IMR-90 (cell line): ENCODE data around the gene IREB2. TPM values are rescaled to one million over a fixed set of nuclear protein-coding genes. Genes with fewer than 3 reads are reported as not detected.

Experiments used
- ATAC-seq: fragments of 200-7000 bp; cut with Tn5 transposase; 2 replicates; pipeline ENCODE4 v1.9.1; 2020; ENCODE audit warnings: low read depth, mild to moderate bottlenecking, moderate library complexity
- BruUV-seq: library from RNA; stranded (reverse); fragments of 400-500 nt; replicated peaks from 2 replicates; lab custom pipeline; 2021; lab: Mats Ljungman, UMichigan
- CTCF ChIA-PET: fragments of 300-600 bp; formaldehyde crosslinking; extraction: SDS; loops from one replicate; lab custom pipeline; 2021; ENCODE audit warnings: antibody characterized with exemption; lab: Yijun Ruan, JAX
- POLR2A ChIA-PET: fragments of 300-600 bp; sonication (Branson Sonifier 250); formaldehyde crosslinking; loops from one replicate; lab custom pipeline; 2022; ENCODE audit warnings: antibody characterized with exemption; ENCODE audit not compliant: unreplicated experiment; lab: Charles Lee
- DNase-seq: peaks from one replicate; pipeline ENCODE4 v3.0.0; 2013
- H2AFZ ChIP-seq: replicated peaks from 2 replicates; pipeline ENCODE3; 2013; ENCODE audit warnings: low read length, mild to moderate bottlenecking; ENCODE audit not compliant: poor library complexity
- H2AK5ac ChIP-seq: 2 replicates; pipeline ENCODE4 v1.6.1; 2013; ENCODE audit warnings: low read depth, low read length, inconsistent platforms
- H2AK9ac ChIP-seq: replicated peaks from 2 replicates; pipeline ENCODE3; 2013; ENCODE audit warnings: mild to moderate bottlenecking, low read depth, low read length, moderate library complexity; ENCODE audit not compliant: poor library complexity
- H2BK120ac ChIP-seq: 2 replicates; pipeline ENCODE4 v1.6.1; 2013; ENCODE audit warnings: low read depth, low read length, inconsistent platforms
- H2BK15ac ChIP-seq: 3 replicates; pipeline ENCODE4 v1.6.1; 2013; ENCODE audit warnings: low read depth, low read length, inconsistent platforms
- H2BK20ac ChIP-seq: 2 replicates; pipeline ENCODE4 v1.6.1; 2013; ENCODE audit warnings: low read depth, mild to moderate bottlenecking, inconsistent platforms, low read length, moderate library complexity
- H2BK5ac ChIP-seq: 2 replicates; pipeline ENCODE4 v1.6.1; 2013; ENCODE audit warnings: mild to moderate bottlenecking, low read depth, low read length, inconsistent platforms; ENCODE audit not compliant: poor library complexity, severe bottlenecking
- H3K14ac ChIP-seq: replicated peaks from 2 replicates; pipeline ENCODE4 v1.6.1; 2013; ENCODE audit warnings: low read depth, low read length, inconsistent platforms
- H3K18ac ChIP-seq: 2 replicates; pipeline ENCODE4 v1.6.1; 2013; ENCODE audit warnings: low read depth, low read length, control low read depth
- H3K23ac ChIP-seq: 2 replicates; pipeline ENCODE4 v1.6.1; 2013; ENCODE audit warnings: low read depth, low read length, inconsistent platforms
- H3K27ac ChIP-seq: 2 replicates; pipeline ENCODE4 v1.5.1; 2013; ENCODE audit warnings: mild to moderate bottlenecking, control low read depth, low read length; ENCODE audit not compliant: insufficient read depth
- H3K27me3 ChIP-seq: 2 replicates; pipeline ENCODE4 v1.6.1; 2013; ENCODE audit warnings: low read length; ENCODE audit not compliant: control insufficient read depth, insufficient read depth
- H3K36me3 ChIP-seq: 2 replicates; pipeline ENCODE4 v1.6.1; 2013; ENCODE audit warnings: low read length, mixed read lengths; ENCODE audit not compliant: control insufficient read depth, insufficient read depth
- H3K4ac ChIP-seq: 2 replicates; pipeline ENCODE4 v1.6.1; 2013; ENCODE audit warnings: low read depth, low read length, inconsistent platforms
- H3K4me1 ChIP-seq: 2 replicates; pipeline ENCODE4 v1.6.1; 2013; ENCODE audit warnings: low read length, mixed read lengths; ENCODE audit not compliant: control insufficient read depth, insufficient read depth
- H3K4me2 ChIP-seq: 2 replicates; pipeline ENCODE4 v1.6.1; 2013; ENCODE audit warnings: low read depth, mild to moderate bottlenecking, control low read depth, low read length, moderate library complexity
- H3K4me3 ChIP-seq: 2 replicates; pipeline ENCODE4 v1.5.1; 2013; ENCODE audit warnings: low read depth, mild to moderate bottlenecking, control low read depth, low read length, moderate library complexity; ENCODE audit not compliant: insufficient read depth
- H3K56ac ChIP-seq: 2 replicates; pipeline ENCODE4 v1.6.1; 2013; ENCODE audit warnings: low read length, inconsistent platforms; ENCODE audit not compliant: insufficient read depth; ENCODE audit errors: extremely low read depth
- H3K79me1 ChIP-seq, 2 experiments: 2 replicates each; pipeline ENCODE4 v1.6.1; 2013; ENCODE audit warnings: low read length in 2 of 2, inconsistent platforms in 1 of 2, low read depth in 1 of 2
- H3K9ac ChIP-seq: 2 replicates; pipeline ENCODE4 v1.6.1; 2013; ENCODE audit warnings: low read depth, low read length, control low read depth
- H3K9me1 ChIP-seq: 2 replicates; pipeline ENCODE4 v1.6.1; 2013; ENCODE audit warnings: low read length, inconsistent platforms; ENCODE audit not compliant: insufficient read depth
- H3K9me3 ChIP-seq: 2 replicates; pipeline ENCODE4 v1.6.1; 2013; ENCODE audit warnings: low read length; ENCODE audit not compliant: control insufficient read depth, insufficient read depth
- H4K20me1 ChIP-seq: 2 replicates; pipeline ENCODE4 v1.6.1; 2013; ENCODE audit warnings: low read length, inconsistent platforms; ENCODE audit not compliant: insufficient read depth
- H4K5ac ChIP-seq: 2 replicates; pipeline ENCODE4 v1.6.1; 2013; ENCODE audit warnings: mild to moderate bottlenecking, low read depth, low read length, control low read depth
- H4K8ac ChIP-seq, 2 experiments: 2 replicates each; pipeline ENCODE4 v1.6.1; 2013; ENCODE audit warnings: low read depth in 2 of 2, low read length in 2 of 2, control low read depth in 1 of 2, inconsistent platforms in 1 of 2
- H4K91ac ChIP-seq: 2 replicates; pipeline ENCODE4 v1.6.1; 2013; ENCODE audit warnings: low read depth, low read length, inconsistent platforms; ENCODE audit not compliant: insufficient read depth
- BHLHE40 ChIP-seq: fragments of 150-350 bp; IDR thresholded peaks from 2 replicates; pipeline ENCODE4 v1.6.1; 2016; ENCODE audit warnings: mild to moderate bottlenecking, low read depth, low read length
- CEBPB ChIP-seq: IDR thresholded peaks from 2 replicates; pipeline ENCODE4 v1.6.1; 2012; ENCODE audit warnings: low read depth, low read length, improper control_type of control experiment
- FOS ChIP-seq: fragments of 150-350 bp; IDR thresholded peaks from 2 replicates; pipeline ENCODE4 v1.6.1; 2016; ENCODE audit warnings: low read depth, low read length
- MAFK ChIP-seq: IDR thresholded peaks from 2 replicates; pipeline ENCODE4 v1.6.1; 2012; ENCODE audit warnings: low read depth, low read length, improper control_type of control experiment
- POLR2A ChIP-seq: IDR thresholded peaks from 2 replicates; pipeline ENCODE4 v1.6.1; 2012; ENCODE audit warnings: mild to moderate bottlenecking, low read depth, low read length
- RAD21 ChIP-seq: IDR thresholded peaks from 2 replicates; pipeline ENCODE4 v1.6.1; 2012; ENCODE audit warnings: low read length, improper control_type of control experiment
- RCOR1 ChIP-seq: IDR thresholded peaks from 2 replicates; pipeline ENCODE4 v1.6.1; 2012; ENCODE audit warnings: mild to moderate bottlenecking, low read length, improper control_type of control experiment; ENCODE audit not compliant: insufficient replicate concordance
- RFX5 ChIP-seq: IDR thresholded peaks from 2 replicates; pipeline ENCODE4 v1.8.0; 2012; ENCODE audit warnings: low read depth, mild to moderate bottlenecking, low read length, moderate library complexity
- SMC3 ChIP-seq: fragments of 150-350 bp; IDR thresholded peaks from 2 replicates; pipeline ENCODE4 v1.6.1; 2016; ENCODE audit warnings: low read depth, mild to moderate bottlenecking, antibody characterized with exemption, low read length, moderate library complexity
- WGBS, 2 experiments: methylation state at CpG; one replicate each; pipeline versions ENCODE4 v1.1.5 to v1.1.7; 2013; ENCODE audit warnings: missing lambda C conversion rate in 2 of 2; ENCODE audit not compliant: insufficient read length in 1 of 2; ENCODE audit errors: extremely low coverage in 2 of 2; 5-methylcytosine and 5-hydroxymethylcytosine counted together
- dilution Hi-C: fragments of 300-500 bp; cut with HindIII; formaldehyde crosslinking; loops from one replicate; pipeline ENCODE4 v1.14.3; 2018; ENCODE audit warnings: low sequenced_read_pairs; ENCODE audit not compliant: unreplicated experiment
- in situ Hi-C: fragments of 300-500 bp; cut with MboI; formaldehyde crosslinking; loops from 3 replicates; pipeline ENCODE4 v1.14.3; 2019; ENCODE audit warnings: low sequenced_read_pairs, inconsistent platforms, mixed read lengths
- intact Hi-C: fragments of 100-400 bp; cut with micrococcal nuclease; formaldehyde crosslinking; loops from 2 replicates; pipeline ENCODE4 v1.10.0; 2022
- polyA plus RNA-seq, 3 experiments: library from polyadenylated mRNA; depleted of rRNA; stranded (reverse); fragments of >200 nt; gene quantifications; 2 replicates each; pipeline ENCODE4 v1.2.3, GENCODE V29; 2012; ENCODE audit warnings: low replicate concordance in 1 of 3
- total RNA-seq: library from RNA; depleted of rRNA; stranded (reverse); fragments of >200 nt; gene quantifications from 2 replicates; pipeline ENCODE4 v1.2.3, GENCODE V29; 2012
- TF ChIP-seq, protein P1 (sequence below): conservative IDR thresholded peaks from 2 replicates; pipeline ENCODE4 v1.5.1; 2012; ENCODE audit warnings: mild to moderate bottlenecking, low read depth, low read length, improper control_type of control experiment

Gene IREB2
- total and polyA plus RNA-seq, 2 of the 4 experiments (the other 2 are of a cell fraction), result 12.2 to 13.5 TPM

GRCh38 chr15:78389738-78390137 is 48.3 kb upstream of the IREB2 start:
- Histone ChIP-seq H3K9ac (no peak overlapping the region), H3K18ac (no peak overlapping the region), H4K8ac (no peak overlapping the region), H3K56ac (no peak overlapping the region), H4K5ac (no peak overlapping the region), H3K4ac (no peak overlapping the region), H3K36me3 (no peaks in the 10 kb centered on the region), H3K9me3 (no peaks in the 10 kb centered on the region), H4K91ac (no peak overlapping the region), H2BK15ac (no peak overlapping the region), H3K79me1 (no peaks in the 10 kb centered on the region), H3K14ac (no peak overlapping the region), H2BK120ac (no peak overlapping the region), H3K23ac (no peak overlapping the region), H3K27me3 (peaks cover 58% of the 10 kb centered on the region), H2AK9ac (no peak overlapping the region), H2BK5ac (no peak overlapping the region), H3K9me1 (no peaks in the 10 kb centered on the region), H3K27ac (no peak overlapping the region), H2AFZ (no peak overlapping the region), H3K4me2 (no peak overlapping the region), H3K4me3 (no peak overlapping the region), H2BK20ac (no peak overlapping the region), H2AK5ac (no peak overlapping the region), H3K4me1 (no peaks in the 10 kb centered on the region), H4K20me1 (no peaks in the 10 kb centered on the region)
- TF ChIP-seq FOS, result no peak
- TF ChIP-seq CEBPB, result no peak
- TF ChIP-seq RFX5, result no peak
- TF ChIP-seq, protein P1, sequence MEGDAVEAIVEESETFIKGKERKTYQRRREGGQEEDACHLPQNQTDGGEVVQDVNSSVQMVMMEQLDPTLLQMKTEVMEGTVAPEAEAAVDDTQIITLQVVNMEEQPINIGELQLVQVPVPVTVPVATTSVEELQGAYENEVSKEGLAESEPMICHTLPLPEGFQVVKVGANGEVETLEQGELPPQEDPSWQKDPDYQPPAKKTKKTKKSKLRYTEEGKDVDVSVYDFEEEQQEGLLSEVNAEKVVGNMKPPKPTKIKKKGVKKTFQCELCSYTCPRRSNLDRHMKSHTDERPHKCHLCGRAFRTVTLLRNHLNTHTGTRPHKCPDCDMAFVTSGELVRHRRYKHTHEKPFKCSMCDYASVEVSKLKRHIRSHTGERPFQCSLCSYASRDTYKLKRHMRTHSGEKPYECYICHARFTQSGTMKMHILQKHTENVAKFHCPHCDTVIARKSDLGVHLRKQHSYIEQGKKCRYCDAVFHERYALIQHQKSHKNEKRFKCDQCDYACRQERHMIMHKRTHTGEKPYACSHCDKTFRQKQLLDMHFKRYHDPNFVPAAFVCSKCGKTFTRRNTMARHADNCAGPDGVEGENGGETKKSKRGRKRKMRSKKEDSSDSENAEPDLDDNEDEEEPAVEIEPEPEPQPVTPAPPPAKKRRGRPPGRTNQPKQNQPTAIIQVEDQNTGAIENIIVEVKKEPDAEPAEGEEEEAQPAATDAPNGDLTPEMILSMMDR, result no peak
- no peak for TF ChIP-seq RAD21
- no peak for TF ChIP-seq SMC3
- TF ChIP-seq POLR2A, result no peak
- TF ChIP-seq BHLHE40, result no peak
- TF ChIP-seq MAFK, result no peak
- no peak for TF ChIP-seq RCOR1
- no TSS peak for BruUV-seq
- WGBS, 2 experiments, result no CpG with 5 or more reads among the region's 2 CpGs
- intact Hi-C loops, result no loop called here
- DNase-seq (no peak), ATAC-seq (no peak)
- ChIA-PET CTCF (no interaction called here), POLR2A (no interaction called here)
- in situ Hi-C loops, result no loop called here
- dilution Hi-C loops, result no loop called here
